NCI-H2029 (cell line): ENCODE data around the gene BTN2A1.

Experiments
- DNase-seq: peaks from one replicate; lab custom pipeline; 2025; lab: John Stamatoyannopoulos, UW

The BTN2A1 gene

DNA sequence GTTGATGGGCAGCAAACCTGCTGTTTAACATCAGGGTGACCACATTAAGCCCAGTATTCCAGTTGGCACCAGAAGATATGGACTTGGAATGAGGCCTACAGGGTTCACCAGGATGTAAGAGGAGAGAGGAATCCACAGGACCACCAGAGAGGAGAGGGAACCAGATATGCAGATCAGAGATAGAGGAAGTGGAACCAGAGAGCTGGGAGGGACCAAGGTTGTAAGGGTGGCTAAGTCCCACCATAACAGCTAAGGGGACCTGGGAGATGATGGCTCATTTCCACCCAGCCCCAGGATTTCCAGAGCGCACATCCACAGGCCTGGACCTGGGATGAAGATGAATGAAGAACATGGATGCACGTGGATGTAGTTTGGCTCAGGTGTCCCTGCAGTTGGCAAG, 11.1 kb downstream of the BTN2A1 start:
- no peak for DNase-seq

- DNase-seq, result no peak
Measured at GRCh38 chr6:26470643-26471042, 12.9 kb downstream of the BTN2A1 start.

DNA sequence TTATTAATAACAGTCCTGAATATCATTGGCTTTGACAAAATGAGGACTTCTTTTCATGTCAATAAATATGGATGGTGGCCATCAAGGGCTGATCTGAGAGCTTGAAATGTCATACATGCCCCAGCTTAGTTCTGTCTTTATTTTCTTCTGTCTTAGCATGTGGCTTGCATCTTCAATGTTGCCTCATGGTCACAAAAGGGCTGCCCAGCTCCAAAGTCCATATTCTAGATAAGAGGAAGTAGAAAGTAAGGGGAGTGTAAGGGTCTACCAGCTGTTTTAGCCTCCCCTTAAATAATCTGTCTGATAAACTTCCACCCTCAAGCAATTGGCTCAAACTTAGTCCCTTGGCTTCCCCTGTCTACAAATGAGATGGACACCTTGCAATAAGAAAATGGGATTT, 14.2 kb downstream of the BTN2A1 start:
- no peak for DNase-seq

GRCh38 chr6:26472549-26473290, 15.0 kb downstream of the BTN2A1 start:
- no peak for DNase-seq

GRCh38 chr6:26473429-26473757, 15.6 kb downstream of the BTN2A1 start:
- DNase-seq, result no peak

DNA sequence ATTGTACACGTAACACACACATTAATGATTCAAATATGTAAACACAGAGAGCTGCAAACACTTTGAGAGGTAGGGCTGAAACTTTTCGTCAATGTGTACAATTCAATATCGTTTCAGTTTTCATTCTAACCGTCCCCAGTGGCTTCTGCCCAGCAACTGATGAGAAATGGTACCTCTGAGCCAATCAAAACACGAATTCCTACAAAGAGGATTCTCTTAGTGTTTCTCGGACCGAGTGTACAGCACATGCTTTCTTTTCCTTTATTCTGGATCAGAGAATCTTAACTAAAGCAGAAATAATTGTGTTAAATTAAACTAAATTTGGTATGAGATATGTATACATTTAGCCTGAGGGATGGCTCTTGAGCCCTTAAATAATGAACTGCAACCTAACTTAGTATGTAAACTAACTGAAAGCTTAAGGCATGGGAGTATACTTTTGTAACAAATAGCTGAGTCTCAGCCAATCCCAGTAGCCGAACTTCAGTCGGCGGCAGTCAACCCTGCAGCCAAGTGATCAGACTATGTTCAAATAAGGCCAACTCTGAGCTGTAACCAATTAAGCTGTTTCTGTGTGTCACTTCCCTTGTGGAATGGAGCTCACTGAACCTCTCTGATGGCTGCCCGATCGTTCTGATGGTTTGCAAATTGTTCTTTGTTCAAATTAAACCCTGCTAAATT, 16.1 kb downstream of the BTN2A1 start:
- DNase-seq, result peak; percentile 81

- DNase-seq, result no peak
Measured at GRCh38 chr6:26474439-26474881, 16.7 kb downstream of the BTN2A1 start.

DNA sequence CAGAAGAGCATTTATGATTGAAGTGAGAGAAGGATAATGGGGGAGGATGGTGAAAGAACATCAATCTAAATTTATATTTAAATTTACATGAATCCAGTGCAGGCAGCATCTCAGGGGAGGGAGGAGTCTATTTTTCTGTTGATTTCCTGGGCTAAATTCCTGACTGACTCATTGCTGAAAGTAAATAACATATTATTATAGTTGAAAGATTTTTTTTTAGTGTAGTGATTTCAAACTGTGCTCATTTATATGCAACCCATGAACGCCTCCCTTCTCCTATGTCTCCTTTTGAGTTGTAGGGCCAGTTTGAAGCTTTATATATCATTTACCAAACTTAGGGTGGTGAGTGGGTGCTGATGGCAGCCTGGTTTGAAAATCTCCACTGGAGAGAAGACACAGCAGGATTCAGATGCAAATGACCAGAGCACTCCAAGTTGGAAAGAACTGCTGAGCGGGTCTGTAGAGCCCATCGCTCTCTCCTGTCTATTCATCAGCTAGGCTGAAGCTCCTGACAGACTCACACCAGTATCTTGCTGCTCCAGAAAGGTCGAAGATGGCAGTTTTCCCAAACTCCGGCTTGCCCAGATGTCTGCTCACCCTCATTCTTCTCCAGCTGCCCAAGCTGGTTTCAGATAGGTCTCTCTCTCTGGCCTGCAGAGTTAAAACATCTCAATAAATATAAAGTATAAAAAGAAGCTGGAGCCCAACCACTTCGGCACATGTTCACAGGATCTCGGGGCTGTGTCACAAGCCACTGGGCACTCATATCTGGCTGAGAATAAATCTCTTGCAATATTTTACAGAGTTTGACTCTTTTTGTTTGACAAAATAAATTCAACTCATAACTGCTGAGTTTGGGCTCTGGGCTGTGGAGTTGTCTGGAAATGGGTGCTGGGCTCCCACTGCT, 18.3 kb downstream of the BTN2A1 start:
- no peak for DNase-seq

- no peak for DNase-seq
Measured at GRCh38 chr6:26476896-26477295, 19.1 kb downstream of the BTN2A1 start.

GRCh38 chr6:26477426-26477825, 19.7 kb downstream of the BTN2A1 start:
- no peak for DNase-seq

GRCh38 chr6:26478100-26478984, 20.6 kb downstream of the BTN2A1 start:
- DNase-seq, result no peak

- DNase-seq, result no peak
Measured at GRCh38 chr6:26478985-26479278, 21.2 kb downstream of the BTN2A1 start.

DNA sequence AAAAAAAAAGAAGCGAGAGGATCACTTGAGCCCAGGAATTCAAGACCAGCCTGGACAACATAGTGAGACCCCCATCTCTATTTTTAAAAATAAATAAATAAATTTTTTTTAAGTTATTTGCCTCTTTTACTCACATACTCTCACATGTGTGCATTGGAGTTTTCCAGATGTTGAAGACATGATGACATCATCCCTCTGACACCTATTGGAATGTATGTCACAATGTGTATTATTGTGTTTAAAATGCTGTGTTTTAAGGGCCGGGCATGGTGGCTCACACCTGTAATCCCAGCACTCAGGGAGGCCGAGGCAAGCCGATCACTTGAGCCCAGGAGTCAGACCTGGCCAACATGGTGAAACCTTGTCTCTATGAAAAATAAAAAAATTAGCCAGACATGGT, 24.6 kb downstream of the BTN2A1 start:
- DNase-seq, result no peak

- no peak for DNase-seq
Measured at GRCh38 chr6:26483727-26484126, 26.0 kb downstream of the BTN2A1 start.

- no peak for DNase-seq
Measured at GRCh38 chr6:26484161-26484560, 26.4 kb downstream of the BTN2A1 start.

- DNase-seq, result no peak
Measured at GRCh38 chr6:26485112-26485780, 27.5 kb downstream of the BTN2A1 start.

DNA sequence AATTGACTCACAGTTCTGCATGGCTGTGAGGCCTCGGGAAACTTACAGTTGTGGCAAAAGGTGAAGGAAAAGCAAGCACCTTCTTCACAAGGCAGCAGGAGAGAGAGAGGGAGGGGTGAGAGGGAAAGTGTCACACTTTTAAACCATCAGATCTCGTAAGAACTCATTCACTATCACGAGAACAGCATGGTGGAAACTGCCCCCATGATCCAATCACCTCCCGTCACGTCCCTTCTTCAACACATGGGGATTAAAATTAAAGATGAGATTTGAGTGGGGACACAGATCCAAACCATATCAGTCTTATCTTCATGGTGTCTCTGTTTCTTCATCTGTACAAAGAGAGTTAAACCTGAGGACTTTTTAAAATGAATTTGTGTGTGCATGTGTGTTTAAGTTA, 28.6 kb downstream of the BTN2A1 start:
- DNase-seq, result no peak

DNA sequence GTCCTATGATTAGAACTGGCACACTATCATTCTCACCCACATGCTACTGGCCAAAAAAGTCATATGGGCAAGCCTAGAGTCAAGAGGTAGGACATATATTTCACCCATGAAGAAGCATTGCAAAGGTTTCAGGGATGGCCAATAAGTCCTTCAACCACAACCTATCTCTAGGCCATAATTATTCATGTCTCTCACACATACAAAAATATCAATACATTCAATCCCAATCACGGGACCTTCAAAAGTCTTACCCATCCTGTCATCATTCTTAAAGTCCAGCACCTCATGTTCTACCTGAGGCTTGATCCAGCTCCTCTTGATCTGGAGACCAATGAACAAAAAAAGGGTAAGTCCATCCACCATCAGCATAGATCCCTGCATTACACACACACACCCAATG, 29.7 kb downstream of the BTN2A1 start:
- DNase-seq, result no peak

DNA sequence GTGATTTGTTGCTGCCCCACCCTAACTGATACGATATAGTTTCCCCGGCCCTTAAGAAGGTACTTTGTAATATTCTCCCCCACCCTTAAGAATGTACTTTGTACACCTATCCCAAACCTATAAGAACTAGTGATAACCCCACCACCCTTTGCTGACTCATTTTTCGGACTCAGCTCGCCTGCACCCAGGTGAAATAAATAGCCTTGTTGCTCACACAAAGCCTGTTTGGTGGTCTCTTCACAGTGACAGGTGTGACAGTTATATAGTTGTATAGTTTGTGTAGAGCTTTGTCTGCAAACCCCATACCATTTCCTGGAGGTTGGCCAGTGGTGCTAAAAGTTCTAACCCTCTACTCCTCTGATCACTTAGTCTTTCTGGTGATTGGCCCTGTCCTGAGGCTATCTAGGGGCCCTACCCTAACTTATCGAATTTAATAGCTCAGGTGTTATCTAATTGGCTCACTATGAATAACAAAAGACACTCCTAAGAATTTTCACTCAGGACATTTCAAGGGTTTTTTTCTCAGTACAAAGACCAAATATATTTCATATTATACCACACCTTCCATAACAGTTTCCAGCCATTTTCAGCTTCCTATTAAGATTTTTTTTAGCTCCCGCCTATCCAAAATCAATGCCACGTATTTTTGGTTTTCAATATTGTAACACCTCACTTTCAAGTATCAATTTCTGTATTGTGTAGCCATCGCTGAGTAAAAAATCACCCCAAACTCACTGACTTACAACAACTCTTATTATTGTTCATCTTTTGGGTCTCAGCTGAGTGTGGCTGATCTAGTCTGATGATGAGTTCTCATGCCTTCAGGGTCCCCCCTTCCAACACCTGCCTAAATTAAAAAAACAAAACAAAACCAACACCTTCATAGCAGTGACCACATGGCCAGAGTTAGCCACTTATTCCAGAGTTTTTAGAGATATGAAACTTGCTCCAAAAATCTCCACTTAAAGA, 32.5 kb downstream of the BTN2A1 start:
- no peak for DNase-seq

GRCh38 chr6:26491604-26492003, 33.8 kb downstream of the BTN2A1 start:
- DNase-seq, result no peak
